C4-2B (cell line): ENCODE data around the gene KCNJ18.
"Not testable (repeated sequence)": the region's sequence is repeated elsewhere in the genome, so short reads cannot be mapped to it uniquely, and the experiment has no call there.

Source experiments
- H3K27ac ChIP-seq: fragments of 450-650 bp; 2 replicates; pipeline ENCODE4 v1.5.1; 2017
- CTCF ChIP-seq: fragments of 450-650 bp; conservative IDR thresholded peaks from 2 replicates; pipeline ENCODE4 v1.5.1; 2017; ENCODE audit warnings: mild to moderate bottlenecking
- ZFX ChIP-seq: fragments of 450-650 bp; IDR thresholded peaks from 2 replicates; pipeline ENCODE4 v1.6.1; 2017

KCNJ18 gene

GRCh38 chr17:21671437-21671836, 20.9 kb upstream of the KCNJ18 start:
- not testable (repeated sequence) for H3K27ac ChIP-seq

DNA sequence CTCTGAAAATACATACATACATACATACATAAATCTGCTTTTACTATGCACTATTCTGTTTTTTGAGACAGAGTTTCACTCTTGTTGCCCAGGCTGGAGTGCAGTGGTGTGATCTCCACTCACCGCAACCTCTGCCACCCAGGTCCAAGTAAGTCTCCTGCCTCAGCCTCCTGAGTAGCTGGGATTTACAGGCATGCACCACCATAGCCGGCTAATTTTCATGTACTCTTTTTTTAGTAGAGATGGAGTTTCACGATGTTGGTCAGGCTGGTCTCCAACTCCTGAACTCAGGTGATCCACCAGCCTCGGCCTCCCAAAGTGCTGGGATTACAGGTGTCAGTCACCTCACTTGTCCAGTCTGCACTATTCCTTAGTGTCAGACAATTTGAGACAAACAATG, 20.5 kb upstream of the KCNJ18 start:
- not testable (repeated sequence) for H3K27ac ChIP-seq

- not testable (repeated sequence) for H3K27ac ChIP-seq
These were observed 18.7 kb upstream of the KCNJ18 start for GRCh38 chr17:21673451-21674241.

DNA sequence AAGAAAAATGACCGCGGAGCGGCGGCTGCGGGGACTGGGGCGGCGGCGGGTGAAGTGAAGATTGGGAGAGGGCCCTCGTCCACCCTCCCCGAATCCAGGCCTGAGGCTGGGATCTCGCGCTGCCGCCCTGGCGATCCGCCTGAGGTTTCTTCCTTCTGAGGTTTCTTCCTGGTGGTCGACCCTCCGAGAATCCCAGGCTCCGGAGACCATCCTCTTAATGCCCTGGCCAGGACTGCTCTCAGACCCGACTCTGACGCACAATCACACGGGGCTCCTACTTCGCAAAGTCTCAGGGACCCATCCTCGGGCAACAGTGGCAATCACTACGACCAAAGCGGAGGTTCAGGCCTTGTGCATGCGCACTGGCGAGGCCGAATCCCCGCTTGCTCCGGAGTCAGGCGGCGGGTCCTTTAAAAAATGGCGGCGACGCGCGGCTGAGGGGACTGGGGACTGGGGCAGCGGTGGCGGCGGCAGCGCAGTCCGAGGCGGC, 18.0 kb upstream of the KCNJ18 start:
- TF ChIP-seq ZFX (no peak), CTCF (no peak)
- no peak overlapping the region for H3K27ac ChIP-seq

GRCh38 chr17:21674891-21675738, 17.2 kb upstream of the KCNJ18 start:
- not testable (repeated sequence) for H3K27ac ChIP-seq

GRCh38 chr17:21675739-21676130, 16.6 kb upstream of the KCNJ18 start:
- H3K27ac ChIP-seq, result not testable (repeated sequence)

- no peak overlapping the region for H3K27ac ChIP-seq
- TF ChIP-seq CTCF (no peak), ZFX (no peak)
These were observed 15.8 kb upstream of the KCNJ18 start for GRCh38 chr17:21676281-21677111.

GRCh38 chr17:21677126-21677910, 15.0 kb upstream of the KCNJ18 start:
- no peak overlapping the region for H3K27ac ChIP-seq
- TF ChIP-seq ZFX (no peak), CTCF (no peak)

GRCh38 chr17:21677911-21678310, 14.4 kb upstream of the KCNJ18 start:
- no peak overlapping the region for H3K27ac ChIP-seq
- TF ChIP-seq CTCF (no peak), ZFX (no peak)
